ENCODE data around the gene SRSF2. TPM values are rescaled to one million over a fixed set of nuclear protein-coding genes. Genes with fewer than 3 reads are reported as not detected.
"Not testable (repeated sequence)": the region's sequence is repeated elsewhere in the genome, so short reads cannot be mapped to it uniquely, and the experiment has no call there.

SRSF2 gene
- total RNA-seq, 1 donor from 2014 or later, result 239 TPM

DNA sequence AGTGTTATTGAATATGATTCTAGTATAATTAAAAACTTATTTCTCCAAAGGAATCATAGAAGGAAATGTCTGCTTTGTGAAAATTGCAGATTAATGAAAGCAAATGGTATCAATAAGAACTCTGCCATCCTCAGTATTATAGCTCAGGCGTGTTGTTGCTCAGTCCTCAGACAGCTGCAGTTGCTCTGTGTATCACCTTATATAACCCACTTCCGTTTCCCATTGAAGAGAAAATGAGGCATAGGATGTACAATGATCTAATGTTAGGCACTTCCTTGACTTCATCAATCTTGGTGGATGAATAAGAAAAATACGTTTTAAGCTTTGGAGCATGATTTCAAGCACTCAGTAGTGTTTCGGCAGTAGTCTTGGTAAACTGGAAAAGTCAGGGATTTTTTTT, 14.9 kb upstream of the SRSF2 start:
- TF ChIP-seq, protein P1, sequence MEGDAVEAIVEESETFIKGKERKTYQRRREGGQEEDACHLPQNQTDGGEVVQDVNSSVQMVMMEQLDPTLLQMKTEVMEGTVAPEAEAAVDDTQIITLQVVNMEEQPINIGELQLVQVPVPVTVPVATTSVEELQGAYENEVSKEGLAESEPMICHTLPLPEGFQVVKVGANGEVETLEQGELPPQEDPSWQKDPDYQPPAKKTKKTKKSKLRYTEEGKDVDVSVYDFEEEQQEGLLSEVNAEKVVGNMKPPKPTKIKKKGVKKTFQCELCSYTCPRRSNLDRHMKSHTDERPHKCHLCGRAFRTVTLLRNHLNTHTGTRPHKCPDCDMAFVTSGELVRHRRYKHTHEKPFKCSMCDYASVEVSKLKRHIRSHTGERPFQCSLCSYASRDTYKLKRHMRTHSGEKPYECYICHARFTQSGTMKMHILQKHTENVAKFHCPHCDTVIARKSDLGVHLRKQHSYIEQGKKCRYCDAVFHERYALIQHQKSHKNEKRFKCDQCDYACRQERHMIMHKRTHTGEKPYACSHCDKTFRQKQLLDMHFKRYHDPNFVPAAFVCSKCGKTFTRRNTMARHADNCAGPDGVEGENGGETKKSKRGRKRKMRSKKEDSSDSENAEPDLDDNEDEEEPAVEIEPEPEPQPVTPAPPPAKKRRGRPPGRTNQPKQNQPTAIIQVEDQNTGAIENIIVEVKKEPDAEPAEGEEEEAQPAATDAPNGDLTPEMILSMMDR (IDR thresholded peaks at IDR 0.05; ENCODE audit: unreplicated experiment), result no peak
- peaks cover 27% of the 10 kb centered on the region for H3K36me3 Mint-ChIP-seq
- no peak for DNase-seq (ENCODE audit: low spot score in 2 of 2, unreplicated experiment in 2 of 2)
- H3K9me3 Mint-ChIP-seq, result no peaks in the 10 kb centered on the region
- H3K27ac Mint-ChIP-seq, result no peak overlapping the region
- no peaks in the 10 kb centered on the region for H3K4me1 Mint-ChIP-seq
- H3K27me3 Mint-ChIP-seq (ENCODE audit: low read depth), result no peaks in the 10 kb centered on the region
- no peak overlapping the region for H3K4me3 Mint-ChIP-seq

DNA sequence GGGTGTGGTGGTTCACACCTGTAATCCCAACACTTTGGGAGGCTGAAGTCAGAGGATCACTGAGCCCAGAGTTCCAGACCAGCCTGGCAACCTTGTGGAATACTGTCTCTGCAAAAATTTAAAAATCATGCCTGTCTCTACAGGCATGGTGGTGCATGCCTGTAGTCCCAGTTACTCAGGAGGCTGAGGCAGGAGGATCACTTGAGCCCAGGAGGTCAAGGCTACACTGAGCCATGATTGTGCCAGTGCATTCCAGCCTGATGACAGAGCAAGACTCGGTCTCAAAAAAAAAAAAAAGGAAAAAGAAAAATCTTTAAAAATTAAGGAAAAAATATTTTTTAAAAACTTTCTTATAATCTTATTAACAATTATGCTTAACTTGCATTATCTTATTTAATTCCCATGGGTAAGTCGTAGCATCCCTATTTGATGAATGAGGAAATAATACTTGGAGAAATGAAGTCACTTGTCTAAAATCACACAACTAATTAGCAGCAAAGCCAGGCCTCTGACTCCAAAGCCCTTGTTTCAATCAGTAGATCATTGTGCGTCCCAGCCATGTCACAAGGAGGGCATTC, 14.4 kb upstream of the SRSF2 start:
- no peaks in the 10 kb centered on the region for H3K4me1 Mint-ChIP-seq
- TF ChIP-seq, protein P1 (IDR thresholded peaks at IDR 0.05; ENCODE audit: unreplicated experiment), result no peak
- H3K36me3 Mint-ChIP-seq, result peaks cover 28% of the 10 kb centered on the region
- H3K27me3 Mint-ChIP-seq (ENCODE audit: low read depth), result no peaks in the 10 kb centered on the region
- H3K9me3 Mint-ChIP-seq, result peaks cover 2% of the 10 kb centered on the region
- DNase-seq (ENCODE audit: low spot score in 2 of 2, unreplicated experiment in 2 of 2), result no peak
- H3K4me3 Mint-ChIP-seq, result no peak overlapping the region
- no peak overlapping the region for H3K27ac Mint-ChIP-seq

DNA sequence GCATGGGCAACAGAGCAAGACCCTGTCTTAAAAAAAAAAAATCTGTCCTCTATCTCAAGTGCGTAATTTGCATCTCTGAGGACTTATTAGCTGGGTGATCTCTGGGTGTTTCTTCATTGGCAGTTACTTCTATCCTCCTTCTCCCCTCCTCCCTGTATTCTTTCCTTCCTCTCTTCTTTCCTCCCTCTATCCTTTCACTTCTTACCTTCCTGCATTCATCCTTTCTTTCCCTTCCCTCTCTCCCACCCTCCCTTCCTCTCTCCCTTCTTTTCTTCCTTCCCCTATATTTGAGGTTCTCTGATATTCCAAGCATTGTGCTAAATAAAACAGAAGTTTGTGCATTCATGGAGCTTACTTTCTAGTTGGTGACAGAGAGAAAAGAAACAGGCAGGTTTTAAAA, 11.5 kb upstream of the SRSF2 start:
- TF ChIP-seq, protein P1 (IDR thresholded peaks at IDR 0.05; ENCODE audit: unreplicated experiment), result no peak
- no peaks in the 10 kb centered on the region for H3K27me3 Mint-ChIP-seq (ENCODE audit: low read depth)
- H3K36me3 Mint-ChIP-seq, result peaks cover 49% of the 10 kb centered on the region
- H3K27ac Mint-ChIP-seq, result no peak overlapping the region
- no peak overlapping the region for H3K4me3 Mint-ChIP-seq
- H3K4me1 Mint-ChIP-seq, result no peaks in the 10 kb centered on the region
- peaks cover 10% of the 10 kb centered on the region for H3K9me3 Mint-ChIP-seq
- DNase-seq (ENCODE audit: low spot score in 2 of 2, unreplicated experiment in 2 of 2), result no peak

DNA sequence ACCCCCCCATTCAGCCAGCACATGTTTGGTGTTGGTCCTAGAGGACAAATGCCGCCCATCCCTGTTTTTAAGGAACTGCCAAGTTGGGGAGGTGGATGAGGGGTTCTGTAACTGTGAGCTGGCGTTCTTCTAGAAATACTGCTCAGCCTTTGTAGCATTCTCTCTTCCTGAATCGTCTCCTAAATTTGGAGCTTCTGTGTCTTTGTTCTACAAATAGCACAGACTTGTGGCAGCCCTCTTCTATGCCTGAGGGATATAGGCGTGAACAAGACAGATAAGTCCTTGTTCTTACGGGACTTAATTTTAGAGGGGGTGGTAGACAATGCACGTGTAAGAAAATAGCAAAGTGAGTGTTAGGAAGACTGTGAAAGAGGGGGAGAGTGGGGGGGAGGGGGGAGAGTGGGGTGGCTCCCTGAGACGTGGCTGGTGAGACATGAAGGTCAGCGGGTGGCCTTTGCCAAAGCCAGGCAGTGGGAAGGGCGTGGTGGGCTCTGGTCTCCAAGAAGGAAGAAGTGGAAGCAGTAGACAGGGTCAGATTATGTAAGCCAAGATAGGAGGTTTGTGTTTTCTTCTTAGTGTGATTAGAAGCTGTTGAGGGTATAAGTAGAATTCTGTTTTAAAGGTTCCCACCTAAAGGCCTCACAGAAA, 10.7 kb upstream of the SRSF2 start:
- no peak overlapping the region for H3K27ac Mint-ChIP-seq
- TF ChIP-seq, protein P1 (IDR thresholded peaks at IDR 0.05; ENCODE audit: unreplicated experiment), result no peak

DNA sequence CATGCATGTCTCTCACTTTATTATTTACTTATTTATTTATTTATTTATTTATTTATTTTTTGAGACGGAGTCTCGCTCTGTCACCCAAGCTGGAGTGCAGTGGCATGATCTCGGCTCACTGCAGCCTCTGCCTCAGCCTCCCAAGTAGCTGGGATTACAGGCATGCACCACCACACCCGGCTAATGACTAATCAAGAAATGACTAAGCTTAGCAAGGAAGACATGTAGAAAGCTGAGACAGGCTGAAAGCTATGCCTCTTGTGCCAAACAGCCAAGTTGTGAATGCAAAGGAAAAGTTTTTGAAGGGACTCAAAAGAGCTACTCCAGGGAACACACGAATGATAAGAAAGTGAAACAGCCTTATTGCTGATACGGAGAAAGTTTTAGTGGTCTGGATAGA, 8.7 kb upstream of the SRSF2 start:
- not testable (repeated sequence) for H3K9me3 Mint-ChIP-seq; H3K4me1 Mint-ChIP-seq; H3K27me3 Mint-ChIP-seq (ENCODE audit: low read depth); H3K4me3 Mint-ChIP-seq; H3K27ac Mint-ChIP-seq; DNase-seq (ENCODE audit: low spot score in 2 of 2, unreplicated experiment in 2 of 2)
- H3K36me3 Mint-ChIP-seq, result peaks cover 45% of the 10 kb centered on the region

More for the DNA sequence above, 10.7 kb upstream of the SRSF2 start:
- no peak for DNase-seq (ENCODE audit: low spot score in 2 of 2, unreplicated experiment in 2 of 2)
- Mint-ChIP-seq H3K9me3 (peaks cover 10% of the 10 kb centered on the region), H3K27me3 (ENCODE audit: low read depth) (no peaks in the 10 kb centered on the region), H3K4me3 (no peak overlapping the region), H3K36me3 (peaks cover 46% of the 10 kb centered on the region), H3K4me1 (peaks cover 3% of the 10 kb centered on the region)

DNA sequence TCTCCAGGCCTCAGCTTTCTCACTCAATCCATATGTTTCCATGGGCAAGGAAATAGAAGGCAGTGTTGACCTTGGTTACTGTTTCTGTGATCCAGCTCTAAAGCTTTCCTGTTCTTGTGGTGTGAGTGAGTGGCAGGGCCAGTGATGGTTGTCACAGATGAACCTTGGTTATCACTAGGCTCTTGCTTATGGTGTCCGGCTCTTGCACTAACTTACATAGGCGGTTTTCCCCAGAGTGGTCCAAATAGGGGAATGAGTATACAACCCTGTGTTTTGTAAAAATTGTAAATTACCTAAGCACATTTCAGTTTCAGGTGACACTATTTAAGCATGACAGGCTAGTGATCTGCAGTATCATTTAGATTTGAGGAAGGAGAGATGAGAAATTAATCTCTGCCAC, 7.6 kb upstream of the SRSF2 start:
- Mint-ChIP-seq H3K27me3 (ENCODE audit: low read depth) (no peaks in the 10 kb centered on the region), H3K9me3 (peaks cover 10% of the 10 kb centered on the region), H3K36me3 (peaks cover 41% of the 10 kb centered on the region), H3K4me1 (peaks cover 11% of the 10 kb centered on the region), H3K4me3 (no peak overlapping the region), H3K27ac (no peak overlapping the region)
- DNase-seq (ENCODE audit: low spot score in 2 of 2, unreplicated experiment in 2 of 2), result no peak
- TF ChIP-seq, protein P1 (IDR thresholded peaks at IDR 0.05; ENCODE audit: unreplicated experiment), result no peak
